Activated CD4-positive, alpha-beta T cell treated with anti-CD3 and anti-CD28 coated beads for 1 hour (primary cell): ENCODE measurements around the gene SLF2.

Experiments used
- DNase-seq: peaks from one replicate; pipeline ENCODE4 v3.0.0-alpha.2; 2020

Gene SLF2

DNA sequence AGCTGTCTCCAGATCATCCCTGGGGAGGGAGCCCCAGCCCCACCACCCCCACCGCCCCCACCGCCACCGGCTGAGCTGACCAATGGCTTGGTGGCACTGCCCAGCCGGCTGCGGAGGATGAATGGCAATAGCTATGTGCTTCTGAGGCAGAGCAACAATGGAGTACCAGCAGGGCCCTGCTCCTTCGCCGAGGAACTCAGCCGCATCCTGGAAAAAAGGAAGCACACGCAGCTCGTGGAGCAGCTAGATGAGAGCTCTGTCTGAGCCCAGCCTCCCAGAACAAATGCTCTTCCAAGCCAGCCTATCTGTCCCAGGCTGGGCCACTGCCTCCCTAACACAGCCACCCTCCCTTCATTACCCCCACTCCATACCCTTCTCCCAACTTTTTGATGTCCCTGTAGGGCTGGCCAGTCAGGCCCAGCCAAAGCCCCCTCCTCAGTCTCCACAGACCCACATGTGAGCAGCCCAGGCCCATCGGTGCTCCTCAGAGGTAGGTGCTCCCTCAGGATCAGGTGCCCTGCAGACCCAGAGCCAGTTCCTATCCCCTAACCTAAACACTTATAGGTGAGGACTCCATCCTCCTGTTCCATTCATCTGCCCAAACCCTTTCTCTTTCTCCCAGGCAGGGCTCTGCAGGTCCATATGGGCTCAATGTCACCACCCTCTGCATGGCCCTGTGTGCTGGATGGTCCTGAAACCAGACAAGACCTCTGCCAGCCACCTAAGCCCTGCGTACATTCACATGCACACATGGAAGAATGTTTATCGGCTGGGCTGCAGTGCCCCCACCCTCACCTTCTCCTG is 71.3 kb downstream of the SLF2 start:
- DNase-seq, result no peak

DNA sequence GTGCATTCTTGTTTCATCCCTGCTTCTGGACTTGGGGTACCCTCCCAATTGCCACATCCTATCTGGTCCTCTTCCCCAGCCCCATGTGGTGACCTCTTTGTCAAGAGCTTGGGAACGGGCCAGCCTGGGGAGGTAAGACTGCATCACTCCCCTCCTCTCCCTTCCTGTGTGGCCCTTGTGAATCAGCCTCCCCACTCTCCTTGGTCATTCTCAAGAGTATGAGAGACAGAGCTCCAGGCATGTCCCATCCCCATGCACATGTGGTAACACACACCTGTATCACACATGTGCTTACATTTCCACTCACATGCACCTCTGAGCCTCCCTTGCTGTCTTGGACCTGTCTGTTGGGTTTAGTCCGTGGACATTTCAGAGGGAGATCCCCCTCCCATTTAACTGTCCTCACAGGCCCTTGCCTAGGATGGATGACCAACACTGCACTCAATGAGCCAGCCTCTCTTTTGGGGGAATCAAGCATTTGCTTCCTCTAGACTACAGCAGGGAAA is 72.0 kb downstream of the SLF2 start:
- DNase-seq, result no peak

DNA sequence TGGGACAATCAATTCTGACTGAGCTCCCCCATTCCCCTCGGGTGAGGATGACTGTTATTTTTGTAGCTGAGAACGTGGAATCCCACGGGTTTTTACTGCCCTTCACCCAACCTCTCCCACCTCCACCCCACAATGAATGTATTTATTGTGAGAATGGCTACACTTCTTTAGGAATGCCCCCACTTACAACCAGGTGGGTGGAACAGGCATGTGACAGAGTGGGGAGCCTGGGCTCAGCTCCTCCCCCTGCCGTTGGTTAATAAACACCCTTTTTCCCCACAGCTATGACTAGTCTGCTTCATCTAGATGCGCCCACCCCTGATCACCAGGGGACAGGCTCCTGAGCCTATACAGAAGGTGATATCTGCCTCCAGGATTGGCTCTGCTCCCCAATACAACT is 72.6 kb downstream of the SLF2 start:
- DNase-seq, result no peak

DNA sequence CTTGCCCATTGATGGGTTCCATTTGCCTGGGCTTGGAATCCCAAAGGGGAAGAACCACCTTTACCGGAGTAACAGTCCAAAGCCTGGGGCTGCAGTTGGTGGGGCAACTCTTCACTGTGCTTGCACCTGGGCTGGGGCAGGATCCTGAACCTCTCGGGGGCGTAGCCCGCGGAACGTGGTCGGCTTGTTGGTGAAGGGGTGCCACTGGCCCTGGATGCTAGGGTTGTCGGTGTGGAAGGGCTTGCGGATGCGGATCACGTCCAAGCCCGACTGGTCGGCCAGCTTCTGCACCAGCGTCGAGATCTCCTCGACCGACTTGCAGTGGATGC is 73.8 kb downstream of the SLF2 start:
- no peak for DNase-seq

DNA sequence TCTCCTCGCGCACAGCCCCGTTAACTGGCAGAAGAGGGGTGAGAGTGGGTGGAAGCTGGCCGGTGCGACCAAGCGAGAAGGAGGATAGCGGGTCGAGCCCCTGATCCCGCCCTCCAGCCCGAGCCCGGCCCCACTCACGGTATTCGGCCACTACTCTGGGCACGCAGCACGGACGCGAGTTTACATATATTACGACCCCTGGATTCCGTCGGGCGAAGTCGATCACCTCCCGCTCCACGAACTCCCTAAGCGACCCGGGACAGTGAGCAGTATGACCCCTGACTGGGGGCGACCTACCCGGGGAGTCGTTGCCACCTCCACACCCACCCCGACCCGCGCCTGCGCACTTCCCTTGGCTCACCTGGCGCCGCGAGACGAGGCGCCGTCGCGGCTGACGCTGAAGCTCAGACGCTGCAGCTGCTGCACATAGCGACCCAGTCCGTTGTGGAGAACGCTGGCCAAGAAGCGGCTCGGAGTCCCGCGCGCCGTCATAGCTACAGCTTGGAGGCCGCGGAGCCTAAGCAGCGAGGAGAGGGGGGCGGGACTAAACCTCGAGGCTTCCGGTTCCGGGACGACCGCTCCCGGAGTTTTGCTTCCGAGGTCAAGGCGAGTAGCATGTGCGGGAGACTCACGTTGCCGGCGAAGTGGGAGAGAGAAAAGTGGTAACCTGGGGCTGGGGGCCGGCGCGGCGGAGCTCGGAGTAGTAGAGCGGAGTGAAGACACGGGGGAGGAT is 74.4 kb downstream of the SLF2 start, which contains the start of the genes MRPL43 and TWNK:
Gene MRPL43, minus strand, starts transcription at position 546 of the 733 bp plus-strand sequence. Its CDS starts 54 bp downstream, at position 492.
Gene TWNK, plus strand, starts transcription at position 592 of the 733 bp plus-strand sequence. CDS start 668 bp downstream, outside the sequence.
- DNase-seq, result peak; percentile 76

DNA sequence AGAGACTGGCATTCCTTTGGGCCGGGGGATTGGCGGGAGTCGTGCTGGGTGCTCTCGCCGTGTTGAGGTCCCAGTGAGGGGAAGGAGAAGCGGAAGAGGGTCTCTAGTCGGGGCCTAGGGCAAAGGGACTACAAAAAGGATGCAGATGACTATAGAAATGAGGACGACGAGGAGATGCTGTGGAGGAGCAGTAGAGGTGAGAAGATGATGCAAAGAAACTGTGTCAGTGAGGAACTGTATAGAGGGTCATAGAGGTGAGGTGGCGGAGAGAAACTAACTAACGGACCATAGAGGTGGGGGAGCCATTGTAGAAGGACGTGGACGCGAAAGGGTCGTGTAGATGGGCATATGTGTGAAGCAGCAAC is 74.9 kb downstream of the SLF2 start:
- no peak for DNase-seq

DNA sequence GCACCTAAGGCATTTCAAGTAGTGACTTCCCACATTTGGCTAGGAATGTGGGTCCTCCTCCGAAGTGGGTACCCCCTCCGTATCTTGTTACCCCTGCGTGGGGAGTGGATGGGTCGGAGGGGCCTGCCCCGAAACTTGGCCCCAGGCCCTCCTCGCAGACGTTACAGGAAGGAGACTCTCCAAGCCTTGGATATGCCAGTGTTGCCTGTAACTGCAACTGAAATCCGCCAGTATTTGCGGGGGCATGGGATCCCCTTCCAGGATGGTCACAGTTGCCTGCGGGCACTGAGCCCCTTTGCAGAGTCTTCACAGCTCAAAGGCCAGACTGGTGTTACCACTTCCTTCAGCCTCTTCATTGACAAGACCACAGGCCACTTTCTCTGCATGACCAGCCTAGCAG is 75.4 kb downstream of the SLF2 start:
- DNase-seq, result no peak

DNA sequence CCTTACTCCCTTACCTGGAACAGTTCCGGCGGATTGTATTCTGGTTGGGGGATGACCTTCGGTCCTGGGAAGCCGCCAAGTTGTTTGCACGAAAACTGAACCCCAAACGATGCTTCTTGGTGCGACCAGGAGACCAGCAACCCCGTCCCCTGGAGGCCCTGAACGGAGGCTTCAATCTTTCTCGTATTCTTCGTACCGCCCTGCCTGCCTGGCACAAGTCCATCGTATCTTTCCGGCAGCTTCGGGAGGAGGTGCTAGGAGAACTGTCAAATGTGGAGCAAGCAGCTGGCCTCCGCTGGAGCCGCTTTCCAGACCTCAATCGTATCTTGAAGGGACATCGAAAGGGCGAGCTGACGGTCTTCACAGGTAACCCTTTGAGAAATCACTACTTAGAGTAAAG is 76.3 kb downstream of the SLF2 start:
- no peak for DNase-seq

DNA sequence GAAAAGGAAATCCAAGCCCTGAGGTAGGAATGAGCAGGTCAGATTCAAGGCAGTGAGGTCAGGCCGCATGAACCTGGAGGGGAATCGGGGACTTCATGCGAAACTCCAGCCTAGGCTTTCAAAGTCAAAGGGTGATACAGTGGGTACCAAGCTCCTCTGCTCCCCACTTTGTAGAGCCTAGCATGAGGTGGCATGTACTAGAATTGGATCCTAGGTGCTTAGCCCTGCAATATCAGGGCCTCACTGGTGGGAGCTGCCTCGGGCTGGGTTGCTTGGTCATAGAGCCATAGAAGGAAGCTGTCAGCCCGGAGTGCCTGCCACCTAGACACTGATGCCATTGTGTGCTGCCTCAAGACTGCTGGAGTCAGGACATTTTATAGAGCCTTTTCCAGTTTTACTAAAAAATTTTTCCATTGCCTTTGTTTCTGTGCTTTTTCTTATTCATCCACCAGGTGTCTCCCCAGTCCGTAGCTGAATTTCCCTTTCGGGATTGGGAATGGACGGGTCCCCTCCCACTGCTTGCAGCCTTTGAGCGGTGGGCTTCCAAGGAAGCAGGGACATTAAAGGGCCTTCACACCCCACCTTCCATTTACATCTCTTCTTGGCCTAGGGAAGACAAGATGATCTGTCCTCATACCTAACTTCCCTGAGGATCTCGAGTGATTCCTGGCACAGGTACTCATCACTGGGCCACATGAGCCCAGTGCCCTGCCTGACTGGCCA is 81.4 kb downstream of the SLF2 start:
- no peak for DNase-seq

DNA sequence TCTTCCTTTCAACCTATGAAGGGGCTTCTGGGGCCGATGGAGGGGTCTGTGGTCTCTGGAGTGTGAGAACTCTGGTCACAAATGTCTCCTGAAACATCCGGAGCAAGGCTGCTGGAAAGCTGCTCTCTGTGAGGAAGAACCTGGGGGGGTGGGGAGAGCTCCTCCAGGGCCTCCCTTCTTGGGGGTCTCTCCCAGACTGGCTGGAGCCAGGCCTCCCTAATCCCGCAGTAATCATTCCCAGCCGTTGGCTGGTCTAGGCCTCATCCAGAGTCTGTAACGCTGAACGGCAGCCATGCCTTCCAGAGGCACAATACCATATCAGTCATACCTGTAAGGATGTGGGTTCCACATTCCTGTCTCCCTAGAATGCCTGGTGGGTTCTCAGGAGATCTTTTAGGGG is 82.4 kb downstream of the SLF2 start:
- DNase-seq, result no peak

DNA sequence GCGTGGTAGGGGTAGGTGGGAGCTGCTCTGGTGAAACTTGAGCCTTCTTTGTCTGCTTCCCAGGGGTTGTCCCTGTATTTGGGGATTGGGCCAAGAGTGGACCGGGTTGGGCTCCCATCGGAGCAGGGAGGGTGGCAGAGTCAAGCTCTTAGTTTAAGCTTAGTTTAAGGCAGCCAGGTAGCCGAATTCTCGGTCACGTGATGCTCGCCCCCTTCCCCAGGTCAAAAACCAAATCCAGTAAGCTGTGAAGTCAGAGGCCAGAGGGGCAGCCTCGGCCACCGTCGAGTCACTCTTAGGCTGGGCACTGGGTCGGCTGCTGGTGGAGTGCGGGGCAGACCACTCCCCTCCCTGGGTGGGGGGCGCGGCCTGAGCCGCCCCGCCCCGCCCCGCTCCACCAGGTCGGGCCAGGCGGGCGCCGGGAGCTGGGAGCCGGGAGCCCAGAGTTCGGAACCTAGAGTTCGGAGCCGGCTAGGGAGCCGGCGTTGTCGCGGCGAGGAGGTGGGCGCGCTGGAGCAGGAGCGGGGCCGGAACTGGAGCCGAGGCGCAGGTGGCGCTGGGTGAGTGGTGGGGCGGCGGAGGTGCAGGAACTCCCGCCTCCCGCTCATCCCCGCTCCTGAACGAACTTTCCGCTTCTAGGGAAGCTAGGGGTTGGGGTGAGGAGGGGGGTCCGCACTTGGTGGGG is 84.1 kb downstream of the SLF2 start:
- no peak for DNase-seq

DNA sequence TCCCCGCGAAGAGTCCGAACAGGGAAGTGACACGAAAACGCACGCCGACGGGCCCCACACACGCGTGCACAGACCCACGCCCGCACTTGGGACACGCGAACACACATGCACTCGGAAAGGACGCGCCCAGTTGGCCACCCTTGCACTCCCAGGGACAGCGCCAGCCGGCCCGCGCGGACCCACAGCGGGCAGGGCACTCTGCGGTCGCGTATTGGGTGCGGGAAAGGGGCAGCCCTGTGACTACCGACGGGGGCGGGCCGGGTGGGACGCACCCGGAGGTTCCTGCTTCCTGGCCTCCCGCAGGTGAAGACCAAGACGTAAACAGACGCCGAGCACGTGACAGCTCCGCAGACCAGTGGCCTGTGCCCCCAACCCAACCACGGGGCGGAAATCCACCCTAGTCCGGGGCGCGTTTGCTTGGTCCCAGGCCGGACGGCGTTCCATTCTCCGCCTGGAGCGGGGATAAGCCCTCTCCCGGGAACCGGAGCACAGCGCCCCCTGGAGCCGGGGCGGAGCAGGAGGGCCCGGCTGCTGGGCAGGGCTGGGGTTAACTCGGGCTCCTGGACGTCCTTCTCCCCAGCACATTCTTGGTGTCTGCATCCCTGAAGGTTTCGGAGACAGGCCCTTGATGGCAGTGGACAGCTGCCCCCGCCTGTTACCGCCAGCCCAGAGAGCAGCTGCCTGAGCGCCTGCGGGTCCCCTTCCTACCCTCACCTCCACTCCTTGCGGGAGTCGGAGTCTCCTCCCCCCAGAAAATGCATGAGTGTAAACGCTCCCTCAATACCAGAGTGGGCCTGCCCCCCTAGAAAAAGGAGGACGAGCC is 84.8 kb downstream of the SLF2 start:
- peak; percentile 51 for DNase-seq

DNA sequence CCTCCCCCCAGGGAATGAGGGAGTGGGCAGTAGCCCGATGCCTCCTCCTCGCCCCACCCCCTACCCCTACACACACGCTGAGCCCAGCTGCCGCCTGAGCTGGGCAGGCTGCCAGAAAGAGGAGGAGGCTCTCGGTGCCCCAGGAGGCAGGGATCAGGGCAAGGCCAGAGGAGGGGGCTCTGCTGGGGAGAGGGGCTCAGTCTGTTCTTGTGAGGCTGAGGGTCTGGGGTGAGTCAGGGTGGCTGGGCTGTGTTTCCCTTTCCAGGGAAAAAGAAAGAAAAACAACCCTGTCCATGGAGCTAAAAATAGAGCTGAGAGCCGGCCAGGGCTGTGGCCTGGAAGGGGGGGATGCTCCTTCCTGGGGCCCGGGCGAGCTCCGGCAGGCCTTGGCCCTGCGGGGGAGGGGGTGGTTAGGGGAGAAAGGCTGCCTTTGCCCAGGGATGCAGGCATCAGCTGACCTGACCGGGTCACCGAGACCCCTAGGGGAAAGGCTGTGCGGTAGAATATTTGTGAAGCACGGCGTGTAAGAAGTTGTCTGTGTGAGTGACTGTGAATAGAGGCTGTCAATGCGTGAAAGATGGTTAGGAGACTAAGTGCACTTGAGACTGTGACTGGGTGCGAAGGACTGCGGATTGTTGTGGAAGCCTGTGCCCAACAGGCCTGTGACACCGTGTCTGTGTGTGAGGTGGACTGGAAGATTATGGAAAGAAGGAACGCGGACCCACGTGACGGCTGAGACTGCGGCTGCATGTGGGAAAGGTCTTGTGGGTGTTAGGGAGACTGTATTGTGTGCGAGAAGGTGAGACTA is 85.6 kb downstream of the SLF2 start:
- DNase-seq, result peak; percentile 46

DNA sequence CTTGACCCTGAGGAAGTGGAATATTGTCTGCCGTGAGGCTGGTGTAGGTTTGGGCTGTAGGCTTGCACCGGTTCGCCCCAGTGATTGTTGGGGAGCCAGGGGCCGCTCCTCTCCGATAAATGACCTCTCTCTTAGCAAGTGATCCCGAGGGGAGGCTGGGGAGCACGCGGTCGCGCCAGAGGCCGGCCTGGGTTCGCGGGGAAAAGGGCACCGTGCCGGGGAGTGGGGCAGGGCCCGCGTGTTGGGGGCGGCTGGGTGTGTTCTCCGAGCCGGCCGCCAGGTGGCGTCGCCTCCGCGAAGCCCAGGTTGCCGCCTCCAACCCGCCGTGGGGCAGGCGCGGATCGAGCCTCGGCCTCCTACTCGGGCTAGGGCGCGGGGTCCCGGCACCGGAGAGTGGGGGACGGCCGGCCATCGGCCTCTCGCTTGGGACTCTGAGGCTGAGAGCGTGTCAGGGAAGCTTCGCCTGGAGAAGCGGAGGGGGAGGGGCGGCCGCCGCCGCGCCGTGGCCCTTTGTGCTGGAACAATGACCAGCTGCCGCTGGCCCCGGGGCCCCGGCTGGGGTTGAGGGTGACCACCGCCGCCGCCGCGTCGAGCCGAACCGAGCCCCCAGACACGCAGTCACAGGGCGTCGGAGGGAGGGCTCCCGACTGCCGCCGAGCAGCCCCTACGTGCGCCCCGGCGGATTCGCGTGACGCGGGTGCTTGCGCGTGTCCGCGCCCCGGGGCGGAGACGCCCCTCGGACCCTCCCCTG is 86.4 kb downstream of the SLF2 start:
- DNase-seq, result peak; percentile 67

DNA sequence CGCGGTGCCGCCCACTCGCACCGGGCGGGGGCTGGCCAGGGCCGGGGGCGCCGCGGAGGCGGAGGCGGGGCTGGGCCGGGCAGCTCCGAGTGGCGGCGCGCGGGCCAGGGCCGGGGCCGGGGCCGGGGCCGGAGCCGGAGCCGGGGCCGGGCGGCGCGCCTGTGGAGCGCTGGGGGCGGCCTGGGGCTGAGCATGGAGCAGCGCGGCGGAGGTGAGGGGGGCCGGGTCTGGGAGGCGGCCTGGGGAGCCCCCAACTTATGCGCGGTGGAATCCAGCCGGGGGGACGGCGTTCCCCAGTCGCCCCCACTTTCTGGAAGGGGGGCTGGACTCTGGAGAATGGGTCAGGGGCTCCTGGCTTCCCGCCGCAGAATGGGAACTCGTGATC is 87.0 kb downstream of the SLF2 start, which contains the start of gene LZTS2:
Gene LZTS2, plus strand, starts transcription at position 67 of the 385 bp plus-strand sequence. CDS start 2,731 bp downstream, outside the sequence.
- no peak for DNase-seq

DNA sequence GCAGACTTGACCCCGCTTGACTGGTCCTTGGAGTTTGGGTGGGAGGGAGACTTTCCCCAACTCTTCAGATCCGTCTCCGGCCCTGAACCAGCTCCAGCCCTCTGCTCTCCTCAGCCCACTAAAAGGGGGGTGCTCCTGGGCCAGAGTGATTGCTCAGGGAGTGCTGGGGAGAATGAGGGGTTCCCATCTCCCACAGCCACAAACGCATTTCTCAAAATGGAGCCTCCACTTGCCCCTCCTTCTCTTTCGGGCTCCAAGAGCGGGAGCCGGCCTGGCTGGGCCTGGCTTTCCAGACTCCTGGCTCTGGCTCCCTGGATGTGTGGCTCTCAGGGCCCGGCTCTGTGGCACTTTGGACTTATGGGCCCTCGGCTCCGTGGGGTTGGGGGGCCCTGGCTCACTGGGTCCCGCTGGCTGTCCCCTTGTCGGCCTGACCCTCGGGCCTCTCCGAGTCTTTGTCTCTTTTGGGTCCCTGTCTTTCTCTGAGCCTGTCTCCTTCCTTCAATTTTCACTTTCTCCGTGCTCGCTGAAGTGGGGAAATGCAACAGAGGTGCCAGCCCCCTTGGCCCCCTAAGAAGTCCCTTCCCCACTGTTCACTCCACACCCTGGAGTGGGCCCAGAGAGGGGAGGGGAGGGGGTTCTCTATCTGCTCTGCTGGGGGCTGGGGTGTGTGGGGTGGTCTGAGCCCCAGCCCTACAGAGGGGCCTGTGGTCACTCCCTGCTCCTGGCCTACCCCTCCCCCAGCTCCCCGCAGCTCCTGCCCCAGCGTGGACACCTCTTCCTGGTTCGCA is 87.6 kb downstream of the SLF2 start:
- DNase-seq, result no peak

DNA sequence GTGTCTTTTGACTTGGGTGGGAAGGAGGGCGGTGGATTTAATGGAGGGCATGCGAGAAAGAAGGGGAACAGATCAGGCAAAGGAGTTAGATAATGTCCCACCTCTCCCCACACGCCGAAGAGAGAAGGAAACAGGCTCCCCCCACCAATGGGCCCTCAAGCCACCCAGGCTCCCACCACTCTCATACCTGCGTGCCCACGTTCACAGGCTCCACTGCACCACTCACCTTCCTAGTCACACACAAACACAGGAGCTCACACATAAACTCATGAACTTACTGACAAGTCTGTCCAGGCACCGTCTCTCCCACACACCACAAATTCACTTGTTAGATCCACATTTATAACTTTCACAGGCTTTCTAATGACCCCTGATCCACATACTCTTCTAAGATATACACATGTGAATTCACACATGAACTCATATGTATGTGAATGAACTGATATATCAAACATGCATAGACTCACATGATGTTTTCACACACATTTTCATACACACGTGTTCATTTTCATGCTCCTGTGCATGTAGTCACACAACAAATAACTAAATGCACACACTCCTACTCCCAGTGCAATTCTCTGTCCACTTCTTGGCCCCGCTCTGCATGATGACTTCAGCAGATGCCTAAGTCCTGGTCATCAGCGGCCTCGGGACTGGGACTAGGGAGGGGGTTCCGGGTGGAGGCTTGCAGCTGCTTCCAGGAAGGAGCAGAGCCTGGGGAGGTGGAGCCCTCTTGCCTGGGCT is 88.3 kb downstream of the SLF2 start:
- no peak for DNase-seq

DNA sequence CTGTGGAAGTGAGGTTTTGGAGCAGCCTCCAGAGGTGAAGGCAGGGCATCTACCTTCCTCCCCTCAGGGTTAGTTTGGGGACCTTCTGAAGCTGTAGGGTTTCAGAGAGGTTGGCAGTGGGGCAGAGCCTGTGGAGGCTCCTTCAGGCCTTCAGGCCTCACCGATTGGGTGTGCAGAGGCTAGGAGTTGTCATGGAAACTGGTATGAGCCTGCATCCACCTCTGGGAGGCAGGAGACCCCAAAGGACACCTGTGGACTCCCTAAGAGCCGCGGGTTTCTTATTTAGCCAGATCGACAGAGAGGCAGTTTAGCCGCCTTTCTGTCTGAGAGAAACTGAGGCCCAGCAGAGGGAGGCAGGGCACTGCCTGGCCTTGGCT is 88.9 kb downstream of the SLF2 start:
- DNase-seq, result no peak

DNA sequence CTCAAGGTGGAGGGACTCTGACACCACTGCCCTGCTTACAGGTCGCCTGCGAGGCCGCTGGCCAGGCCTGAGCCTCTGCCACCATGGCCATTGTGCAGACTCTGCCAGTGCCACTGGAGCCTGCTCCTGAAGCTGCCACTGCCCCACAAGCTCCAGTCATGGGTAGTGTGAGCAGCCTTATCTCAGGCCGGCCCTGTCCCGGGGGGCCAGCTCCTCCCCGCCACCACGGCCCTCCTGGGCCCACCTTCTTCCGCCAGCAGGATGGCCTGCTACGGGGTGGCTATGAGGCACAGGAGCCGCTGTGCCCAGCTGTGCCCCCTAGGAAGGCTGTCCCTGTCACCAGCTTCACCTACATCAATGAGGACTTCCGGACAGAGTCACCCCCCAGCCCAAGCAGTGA is 89.7 kb downstream of the SLF2 start:
- DNase-seq, result no peak
